Ovary (tissue), 9 donors: ENCODE measurements around the gene AP2B1. TPM values are rescaled to one million over a fixed set of nuclear protein-coding genes. Genes with fewer than 3 reads are reported as not detected.

ENCODE experiments used
- DNase-seq, 5 donors: peaks; one replicate each; pipeline ENCODE4 v3.0.0-alpha.2; 2019 to 2020
- H3K27ac ChIP-seq, 2 donors: fragments of 200-600 bp; one replicate each; pipeline versions ENCODE4 v1.5.1 to v1.8.0; 2019 to 2022
- H3K27me3 ChIP-seq: fragments of 200-600 bp; one replicate; pipeline ENCODE4 v1.8.0; 2022
- H3K36me3 ChIP-seq: fragments of 200-600 bp; sonication (generic); one replicate; pipeline ENCODE4 v1.5.1; 2019
- H3K4me1 ChIP-seq: one replicate; pipeline ENCODE4 v1.8.1; 2013; ENCODE audit warnings: mild to moderate bottlenecking, moderate library complexity; ENCODE audit not compliant: insufficient read depth
- H3K4me3 ChIP-seq: fragments of 200-600 bp; sonication (generic); one replicate; pipeline ENCODE4 v1.5.1; 2017
- H3K9me3 ChIP-seq, 2 donors: fragments of 200-600 bp in 1 of 2; sonication (generic) in 1 of 2; one replicate each; pipeline versions ENCODE4 v1.5.1 to v1.8.1; 2013 to 2019; ENCODE audit warnings: mild to moderate bottlenecking in 1 of 2, moderate library complexity in 1 of 2
- EP300 ChIP-seq: sonication (generic); formaldehyde crosslinking; IDR thresholded peaks from one replicate; pipeline ENCODE4 v1.6.1; 2017; ENCODE audit warnings: antibody characterized with exemption
- POLR2A ChIP-seq: fragments of 450-650 bp; IDR thresholded peaks from one replicate; pipeline ENCODE4 v1.6.1; 2017; ENCODE audit warnings: antibody characterized with exemption, mild to moderate bottlenecking, moderate library complexity
- WGBS, 3 donors: extraction: QIAGEN DNeasy Blood & Tissue Kit in 1 of 3; methylation state at CpG; one replicate each; pipeline versions ENCODE4 v1.1.5 to v1.1.7; 2013 to 2017; 5-methylcytosine and 5-hydroxymethylcytosine counted together
- intact Hi-C, 4 donors: fragments of 100-400 bp; cut with DNase I; formaldehyde crosslinking; loops; one replicate each; pipeline versions ENCODE4 v1.11.0 to v1.15.1; 2022 to 2023
- polyA plus RNA-seq, 2 donors: library from polyadenylated mRNA; stranded (reverse); fragments of 200-250 nt in 1 of 2; fragments of 350-450 nt in 1 of 2; fragmentation: Illumina TruSeq in 1 of 2; extraction: RNeasy Lipid Tissue Mini Kit (QIAGEN cat#74804) in 1 of 2; gene quantifications; one replicate each; pipeline ENCODE4 v1.2.3, GENCODE V29; 2013 to 2014
- total RNA-seq, 7 donors: library from RNA; depleted of rRNA in 2 of 7; stranded (reverse); fragments of >200 nt in 2 of 7; fragmentation: NEBNext Ultra II Directional in 3 of 7; extraction: Animal tissue kit (Norgen Biotek cat#: 25700) in 3 of 7; gene quantifications; one replicate each; pipeline versions ENCODE4 v1.1.0 to v1.2.4, GENCODE V29; 2016 to 2023
- TF ChIP-seq, protein P1 (sequence below), 3 donors: fragments of 450-650 bp in 2 of 3; fragments of 200-600 bp in 1 of 3; IDR thresholded peaks; one replicate each; pipeline versions ENCODE4 v1.5.1 to v1.8.0; 2016 to 2022; ENCODE audit warnings: antibody characterized with exemption in 3 of 3, mild to moderate bottlenecking in 1 of 3
- donor health status: DM: no; HTN: no; CAD: no; lungs with moderate emphysema.
- donor health status: DM: no; HTN: no; CAD: no.
- donor health status: Bipolar disorder and iron deficiency.
- donor health status: DM: yes; HTN: yes; CAD: no.
- donor health status: DM: no; HTN: no; CAD: no.
- donor health status: DM: yes; HTN: yes; CAD: no.

Gene AP2B1
- total and polyA plus RNA-seq, 9 donors, result 42.6 to 170 (median 139) TPM

DNA sequence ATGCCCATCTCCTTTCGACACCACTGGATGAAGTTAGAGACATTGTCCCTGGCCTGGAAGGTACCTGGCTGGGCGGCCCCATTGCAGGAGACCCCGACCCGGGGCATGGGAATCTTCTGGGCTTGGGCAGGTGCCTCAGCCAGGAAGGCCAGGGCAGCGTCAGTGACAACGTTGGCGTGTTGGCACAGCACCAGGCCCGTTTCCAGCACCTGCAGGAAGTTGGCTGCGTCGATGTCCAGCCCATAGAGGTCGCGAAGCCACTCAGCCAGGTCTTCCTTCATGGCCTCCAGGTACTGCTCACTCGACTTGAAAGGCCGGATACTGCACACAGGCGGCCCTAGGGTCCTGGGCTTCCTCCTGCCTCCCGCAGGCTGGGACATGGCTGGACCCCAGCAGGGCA, 165.3 kb downstream of the AP2B1 start:
- Histone ChIP-seq H3K36me3 (no peaks in the 10 kb centered on the region), H3K9me3 (no peaks in the 10 kb centered on the region), H3K27me3 (no peaks in the 10 kb centered on the region), H3K4me1 (no peaks in the 10 kb centered on the region), H3K27ac (no peak overlapping the region), H3K4me3 (no peak overlapping the region)
- WGBS, 3 donors, result 60 to 73% (median 69%) methylated on average over 16 of the region's 16 CpGs
- intact Hi-C loops, result no loop called here
- no peak for DNase-seq
- TF ChIP-seq, protein P1, sequence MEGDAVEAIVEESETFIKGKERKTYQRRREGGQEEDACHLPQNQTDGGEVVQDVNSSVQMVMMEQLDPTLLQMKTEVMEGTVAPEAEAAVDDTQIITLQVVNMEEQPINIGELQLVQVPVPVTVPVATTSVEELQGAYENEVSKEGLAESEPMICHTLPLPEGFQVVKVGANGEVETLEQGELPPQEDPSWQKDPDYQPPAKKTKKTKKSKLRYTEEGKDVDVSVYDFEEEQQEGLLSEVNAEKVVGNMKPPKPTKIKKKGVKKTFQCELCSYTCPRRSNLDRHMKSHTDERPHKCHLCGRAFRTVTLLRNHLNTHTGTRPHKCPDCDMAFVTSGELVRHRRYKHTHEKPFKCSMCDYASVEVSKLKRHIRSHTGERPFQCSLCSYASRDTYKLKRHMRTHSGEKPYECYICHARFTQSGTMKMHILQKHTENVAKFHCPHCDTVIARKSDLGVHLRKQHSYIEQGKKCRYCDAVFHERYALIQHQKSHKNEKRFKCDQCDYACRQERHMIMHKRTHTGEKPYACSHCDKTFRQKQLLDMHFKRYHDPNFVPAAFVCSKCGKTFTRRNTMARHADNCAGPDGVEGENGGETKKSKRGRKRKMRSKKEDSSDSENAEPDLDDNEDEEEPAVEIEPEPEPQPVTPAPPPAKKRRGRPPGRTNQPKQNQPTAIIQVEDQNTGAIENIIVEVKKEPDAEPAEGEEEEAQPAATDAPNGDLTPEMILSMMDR (IDR thresholded peaks at IDR 0.05), result no peak
- no peak for TF ChIP-seq POLR2A
- no peak for TF ChIP-seq EP300

DNA sequence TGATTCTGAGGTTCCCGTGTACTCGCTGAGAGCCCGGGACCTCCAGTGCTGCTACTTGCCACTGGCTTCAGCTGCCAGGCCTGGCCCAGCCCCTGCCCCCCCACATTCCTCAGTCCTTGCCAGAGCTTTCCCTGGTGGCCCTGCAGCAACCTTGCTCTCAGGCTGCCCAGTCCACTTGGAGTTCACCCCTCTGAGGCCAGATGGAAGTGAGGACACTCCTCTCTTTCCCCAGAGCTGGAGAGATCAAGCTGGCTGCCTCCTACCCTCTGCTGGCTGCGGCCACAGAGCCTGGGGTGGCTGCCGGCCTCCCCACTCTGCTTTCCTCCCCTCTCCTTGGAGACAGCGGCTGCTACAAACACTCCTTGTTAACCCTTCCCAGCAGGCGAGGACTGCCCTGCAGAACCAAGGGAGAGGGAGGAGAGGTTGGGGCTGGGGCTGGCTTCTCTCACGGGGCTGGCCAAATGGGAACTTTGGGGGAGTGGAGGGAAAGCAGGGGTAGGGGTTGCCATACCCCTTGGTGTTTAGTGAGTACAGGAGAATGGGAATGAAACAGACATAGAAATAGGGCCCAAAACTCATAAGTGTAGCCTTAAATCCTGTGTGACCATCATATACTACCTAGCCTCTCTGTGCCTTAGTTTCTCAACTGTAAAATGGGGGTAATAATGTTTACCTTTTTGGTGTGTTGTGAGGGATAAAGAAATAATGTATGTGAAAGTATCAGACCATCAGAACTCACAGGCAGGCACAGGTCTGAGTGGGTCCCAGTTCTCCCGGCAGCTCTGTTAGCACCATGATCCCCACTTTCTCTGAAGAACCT, 166.0 kb downstream of the AP2B1 start, which contains the start of gene GAS2L2:
Gene GAS2L2 (minus strand): TSS at position 295 of the 820 bp plus-strand sequence. CDS start 389 bp downstream, outside the sequence.
- no peaks in the 10 kb centered on the region for H3K4me1 ChIP-seq
- 20 to 37% (median 34%) methylated on average over 7 to 9 of the region's 9 CpGs for WGBS, 3 donors
- no peaks in the 10 kb centered on the region for H3K27me3 ChIP-seq
- H3K9me3 ChIP-seq, result no peaks in the 10 kb centered on the region
- H3K36me3 ChIP-seq, result no peaks in the 10 kb centered on the region
- TF ChIP-seq POLR2A (no peak), EP300 (no peak)
- TF ChIP-seq, protein P1 (IDR thresholded peaks at IDR 0.05), result no peak
- no peak within 1 kb of the TSS for H3K27ac ChIP-seq
- H3K4me3 ChIP-seq, result no peak within 1 kb of the TSS
- DNase-seq, result no peak
- intact Hi-C loops, result no loop called here

DNA sequence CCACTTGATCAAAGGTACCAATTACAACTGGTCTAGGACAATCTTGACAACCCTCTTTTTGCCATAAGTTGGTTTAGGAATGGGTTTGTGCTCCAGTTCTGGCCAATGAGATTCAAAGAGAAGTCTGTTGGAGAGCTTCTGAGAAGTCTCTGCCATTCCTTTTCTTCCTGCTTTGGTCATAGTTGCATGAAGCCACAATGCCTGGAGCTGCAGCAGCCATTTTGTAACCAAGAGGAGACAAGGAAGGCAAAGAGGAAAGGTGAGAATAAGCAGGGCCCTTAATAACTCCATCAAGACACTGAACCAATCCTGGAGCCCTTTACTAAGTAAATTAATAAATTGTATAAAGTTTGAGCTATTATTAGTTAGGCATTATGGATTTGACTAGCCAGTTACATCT, 170.1 kb downstream of the AP2B1 start:
- Histone ChIP-seq H3K36me3 (no peaks in the 10 kb centered on the region), H3K4me1 (no peaks in the 10 kb centered on the region), H3K9me3 (no peaks in the 10 kb centered on the region), H3K27ac (no peak overlapping the region), H3K4me3 (no peak overlapping the region), H3K27me3 (no peaks in the 10 kb centered on the region)
- intact Hi-C loops, result no loop called here
- DNase-seq, result no peak
- TF ChIP-seq, protein P1 (IDR thresholded peaks at IDR 0.05), result no peak
- no peak for TF ChIP-seq EP300
- TF ChIP-seq POLR2A, result no peak

DNA sequence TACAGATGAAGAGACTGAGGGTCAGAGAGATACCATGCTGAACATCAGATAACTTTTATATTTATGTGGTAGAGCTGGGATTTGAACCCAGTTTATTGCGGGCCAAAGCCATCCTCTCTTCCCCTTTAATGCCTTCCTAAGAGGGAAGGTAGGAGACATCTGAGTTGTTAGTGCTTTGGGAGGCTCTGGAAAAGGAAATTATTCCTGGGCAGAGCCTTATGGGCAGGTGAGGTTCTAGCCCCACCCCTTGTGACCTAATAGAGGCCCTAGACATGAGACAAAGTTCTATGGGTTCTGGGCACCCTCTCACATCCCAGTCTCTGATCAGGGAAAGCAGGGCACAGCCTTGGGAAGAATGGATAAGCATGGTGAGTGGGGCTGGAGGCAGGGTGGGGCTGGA, 173.5 kb downstream of the AP2B1 start, which contains the start of gene C17orf50:
Gene C17orf50 (plus strand): TSS at position 301 of the 400 bp plus-strand sequence. CDS start 55 bp downstream, at position 356.
- H3K27me3 ChIP-seq, result no peaks in the 10 kb centered on the region
- H3K9me3 ChIP-seq, result no peaks in the 10 kb centered on the region
- no peak for DNase-seq
- 58 to 91% (median 67%) methylated on average over 1 of the region's 1 CpG for WGBS, 3 donors
- no peak within 1 kb of the TSS for H3K4me3 ChIP-seq
- H3K27ac ChIP-seq, result no peak within 1 kb of the TSS
- no peaks in the 10 kb centered on the region for H3K36me3 ChIP-seq
- intact Hi-C loops, result loop anchor here in 2 of 4 donors (5.0 to 10.0 kb wide), 2 partner anchors 47 to 724 kb away; partner anchors contain the start of genes TAF15 (in 1 of the 2) and ZNHIT3 (in 1 of the 2)
- TF ChIP-seq EP300 (no peak), POLR2A (no peak)
- TF ChIP-seq, protein P1 (IDR thresholded peaks at IDR 0.05), result no peak
- H3K4me1 ChIP-seq, result peaks cover 3% of the 10 kb centered on the region
